HG03558 (cell line): ENCODE measurements around the gene FBXO34.
"Not testable (repeated sequence)": the region's sequence is repeated elsewhere in the genome, so short reads cannot be mapped to it uniquely, and the experiment has no call there.

ENCODE experiments used
- ATAC-seq: cut with Tn5 transposase; IDR thresholded peaks from one replicate; pipeline ENCODE4 v1.9.1; 2021; ENCODE audit warnings: moderate number of reproducible peaks; ENCODE audit not compliant: unreplicated experiment; ENCODE audit errors: extremely low read depth

The FBXO34 gene

DNA sequence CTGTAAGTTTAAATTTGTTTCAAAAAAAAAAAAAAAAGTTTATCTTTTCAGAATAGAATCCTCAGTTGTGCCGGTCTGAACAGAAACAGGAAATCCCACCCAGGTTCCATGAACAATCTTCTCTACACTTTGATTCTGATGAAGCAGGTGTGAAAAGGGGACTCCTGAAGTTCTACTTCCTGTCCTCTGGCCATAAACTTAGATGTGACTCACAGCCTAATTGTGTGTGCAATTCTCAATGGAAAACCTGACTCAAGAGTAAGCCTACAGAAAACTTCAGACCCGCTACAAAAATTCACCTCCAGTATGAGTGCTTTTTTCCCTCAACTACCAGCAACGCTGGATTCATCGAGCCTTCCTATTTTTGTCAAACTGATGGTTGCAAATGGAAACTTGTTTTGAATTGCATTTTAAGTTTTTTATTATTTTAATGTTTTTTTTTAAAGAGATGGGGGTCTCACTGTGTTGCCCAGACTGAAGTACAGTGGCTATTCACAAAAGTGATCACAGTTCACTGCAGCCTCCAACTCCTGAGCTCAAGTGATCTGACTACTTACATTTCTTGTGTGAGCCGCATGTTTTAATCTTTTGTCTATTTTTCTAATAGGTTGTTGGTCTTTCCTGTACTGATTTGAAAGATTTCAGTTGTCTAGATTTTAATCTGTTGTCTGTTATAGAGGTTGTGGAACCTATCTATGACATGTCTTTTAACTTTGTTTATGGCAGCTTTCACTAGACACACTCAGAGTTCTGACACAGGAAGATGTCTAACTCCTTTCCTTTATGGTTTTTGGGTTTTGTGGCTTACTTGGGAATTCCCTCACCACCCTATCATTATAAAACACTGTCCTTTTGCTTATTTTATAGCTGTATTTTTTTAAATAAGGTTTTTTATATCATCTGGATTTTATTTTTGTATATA lies 102.8 kb downstream of the FBXO34 start:
- ATAC-seq, result no peak

DNA sequence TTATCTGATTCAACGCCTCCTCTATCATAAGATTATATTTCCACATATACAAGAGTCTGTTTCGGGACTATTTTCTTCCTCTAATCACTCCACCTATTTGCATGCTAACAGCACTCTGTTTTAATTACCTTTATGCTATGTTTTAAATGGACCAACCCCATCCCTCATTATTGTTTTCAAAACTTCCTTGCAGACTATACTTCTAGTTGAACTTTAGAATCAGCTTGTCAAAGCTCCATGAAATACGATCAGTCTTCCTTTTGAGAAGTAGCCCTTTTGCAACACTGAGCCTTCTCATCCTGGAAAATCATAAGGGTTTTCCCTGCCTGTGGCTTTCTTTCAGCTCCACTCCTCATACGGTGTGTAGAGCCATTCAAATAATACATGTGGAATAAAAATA lies 103.5 kb downstream of the FBXO34 start:
- no peak for ATAC-seq

DNA sequence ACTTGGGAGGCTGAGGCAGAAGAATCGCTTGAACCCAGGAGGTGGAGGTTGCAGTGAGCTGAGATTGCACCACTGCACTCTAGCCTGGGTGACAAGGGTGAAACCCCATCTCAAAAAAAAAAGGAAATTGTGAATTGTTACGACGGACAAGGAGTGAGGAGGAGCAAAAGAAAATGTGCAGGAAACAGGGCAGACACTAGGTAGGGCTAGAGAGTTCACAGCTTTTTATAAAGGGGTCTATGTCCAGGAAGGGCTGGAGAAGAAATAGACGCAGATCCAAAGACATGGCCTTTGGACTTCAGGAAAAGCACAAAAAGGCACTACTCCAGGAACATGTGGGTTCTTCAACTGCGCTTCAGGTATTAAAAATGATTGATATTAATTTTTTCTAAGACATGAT lies 106.0 kb downstream of the FBXO34 start:
- ATAC-seq, result no peak

DNA sequence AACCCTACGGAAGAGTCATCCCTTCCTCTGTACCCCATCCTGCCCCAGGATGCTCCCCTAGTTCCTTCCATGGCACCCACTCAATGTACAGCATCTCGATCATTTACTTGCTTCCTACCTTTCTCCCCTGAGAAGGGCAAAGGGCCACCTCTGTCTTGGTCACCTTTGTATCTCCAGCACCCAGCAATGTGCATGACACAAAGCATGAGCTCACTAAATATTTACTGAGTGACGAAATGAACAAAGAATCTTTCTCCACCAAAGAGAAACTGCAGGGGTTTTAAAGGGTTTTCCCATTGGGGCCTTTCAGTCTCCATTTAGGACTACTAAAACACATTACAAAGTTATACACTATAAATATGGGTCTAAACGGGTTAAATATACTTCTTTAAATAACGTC lies 109.8 kb downstream of the FBXO34 start:
- ATAC-seq, result no peak

DNA sequence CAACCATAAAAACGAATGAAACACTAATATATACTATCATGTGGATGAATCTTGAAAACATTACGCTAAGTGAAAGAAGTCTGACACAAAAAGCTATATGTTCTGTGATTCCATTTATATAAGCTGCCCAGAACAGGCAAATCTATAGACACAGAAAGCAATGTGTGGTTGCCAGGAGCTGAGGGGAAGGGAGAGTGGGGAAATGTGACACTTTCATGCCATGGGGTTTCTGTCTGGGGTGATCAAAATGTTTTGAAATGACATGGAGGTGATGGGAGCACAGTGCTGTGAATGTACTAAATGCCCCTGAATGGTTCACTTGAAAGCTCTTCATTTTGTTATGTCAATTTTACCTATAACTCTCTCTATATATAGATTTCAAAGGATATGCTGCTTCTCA lies 110.3 kb downstream of the FBXO34 start:
- no peak for ATAC-seq

DNA sequence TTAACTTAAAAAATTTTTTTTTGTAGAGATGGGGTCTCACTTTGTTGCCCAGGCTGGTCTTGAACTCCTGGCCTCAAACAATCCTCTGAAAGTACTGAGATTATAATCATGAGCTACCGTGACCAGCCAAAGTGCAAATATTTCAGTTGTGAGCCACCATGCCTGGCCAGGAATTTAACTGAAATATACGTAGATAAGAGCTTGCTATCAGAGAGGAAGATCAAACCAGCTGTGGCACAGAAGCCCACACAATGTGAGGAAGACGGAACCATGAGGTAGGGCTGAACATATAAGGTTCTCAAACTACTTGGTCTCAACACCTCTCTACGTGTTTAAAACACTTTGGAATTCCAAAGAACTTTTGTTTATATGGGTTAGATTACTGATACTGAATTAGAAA lies 111.3 kb downstream of the FBXO34 start:
- ATAC-seq, result no peak

DNA sequence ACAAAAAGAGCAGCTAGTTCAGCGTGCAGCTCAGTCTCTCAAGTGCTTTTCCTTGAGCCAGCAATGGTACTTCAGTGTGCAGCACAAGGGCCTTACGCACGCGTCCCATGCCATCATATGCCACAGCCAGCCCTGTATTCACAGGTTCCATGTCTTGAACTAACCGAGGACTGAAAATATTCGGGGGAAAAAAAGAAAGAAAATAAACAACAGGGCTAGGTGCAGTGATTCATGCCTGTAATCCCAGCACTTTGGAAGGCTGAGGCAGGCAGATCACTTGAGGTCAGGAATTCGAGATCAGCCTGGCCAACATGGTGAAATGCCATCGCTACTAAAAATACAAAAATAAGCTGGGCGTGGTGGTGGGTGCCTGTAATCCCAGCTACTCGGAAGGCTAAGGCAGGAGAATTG lies 111.8 kb downstream of the FBXO34 start:
- ATAC-seq, result not testable (repeated sequence)

DNA sequence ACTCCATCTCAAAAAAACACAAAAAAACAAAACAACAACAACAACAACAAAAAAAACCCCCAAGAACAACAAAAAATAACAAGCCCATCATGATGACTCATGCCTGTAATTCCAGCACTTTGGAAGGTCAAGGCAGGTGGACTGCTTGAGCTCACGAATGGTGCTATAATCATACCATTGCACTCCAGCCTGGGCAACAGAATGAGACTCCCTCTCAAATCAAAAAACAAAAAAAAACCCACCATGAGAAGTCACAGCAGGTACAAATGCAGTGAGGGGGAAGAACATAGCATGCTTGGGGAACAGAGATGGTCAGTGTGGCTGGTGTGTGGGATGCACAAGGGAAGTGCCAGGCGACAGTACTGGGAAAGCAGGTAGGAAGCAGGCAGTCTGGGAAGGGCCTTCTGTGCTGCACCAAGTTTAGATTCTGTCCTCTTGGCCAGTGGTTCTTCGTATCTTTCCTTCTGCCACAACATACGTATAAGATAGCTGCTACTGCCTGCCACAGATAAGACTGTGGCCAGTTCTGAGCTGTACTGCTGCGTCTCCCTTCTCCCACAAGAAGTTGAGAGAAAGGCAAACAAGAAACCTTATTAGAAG lies 112.4 kb downstream of the FBXO34 start:
- no peak for ATAC-seq

DNA sequence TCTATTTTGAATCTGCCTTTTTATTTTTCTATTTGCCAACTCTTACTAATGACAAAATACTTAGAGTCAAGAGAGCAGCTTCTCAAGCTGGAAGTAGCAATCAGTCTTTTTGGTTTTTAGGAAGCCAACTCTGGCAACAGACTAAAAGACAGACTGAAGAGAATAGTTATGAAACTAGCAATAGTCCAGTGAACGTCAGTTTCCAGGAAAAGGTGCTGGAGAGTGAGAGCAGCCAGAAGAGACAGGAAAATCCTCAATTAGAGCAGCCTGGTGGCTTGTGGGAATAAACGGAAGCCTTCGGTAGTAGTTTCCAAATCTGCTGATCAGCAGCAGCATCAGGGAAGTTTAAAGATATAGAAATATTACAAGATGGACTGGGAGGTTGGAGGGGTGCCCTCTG lies 113.3 kb downstream of the FBXO34 start:
- no peak for ATAC-seq

DNA sequence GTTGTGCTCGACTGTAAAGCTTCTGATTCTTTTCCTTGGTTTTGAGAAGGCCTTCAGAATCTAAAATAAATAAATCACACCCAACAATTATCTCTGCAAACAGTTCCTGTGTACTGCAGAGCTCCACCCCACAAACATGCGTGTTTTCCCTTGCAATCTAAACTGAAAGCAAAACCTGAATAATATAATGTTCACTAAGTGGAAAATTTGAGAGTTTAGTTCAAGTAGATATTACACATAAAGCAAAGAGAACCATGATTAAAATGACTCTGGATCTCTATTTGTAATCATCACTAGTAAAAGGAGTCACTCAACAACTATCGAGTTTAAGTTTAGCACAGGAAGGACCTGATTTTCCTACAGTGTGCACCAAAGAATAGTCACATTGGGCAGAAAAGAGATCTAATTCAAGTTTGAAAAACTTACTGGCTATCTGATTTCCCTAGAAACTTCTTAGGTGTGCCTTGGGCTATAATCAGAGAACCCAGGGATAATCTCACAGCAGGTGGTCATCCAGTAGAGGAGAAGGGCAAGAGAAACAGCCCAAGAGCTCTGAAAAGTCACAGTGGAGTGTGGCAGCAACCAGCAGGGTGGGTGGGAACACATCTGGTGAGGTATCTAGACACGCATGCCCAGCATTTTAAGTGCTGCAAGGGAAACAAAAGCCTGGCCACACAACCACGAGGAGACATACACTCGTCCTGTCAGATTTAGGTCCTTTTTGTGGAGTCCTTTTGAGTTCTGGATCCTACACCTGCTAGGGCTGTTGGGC lies 115.0 kb downstream of the FBXO34 start:
- no peak for ATAC-seq

DNA sequence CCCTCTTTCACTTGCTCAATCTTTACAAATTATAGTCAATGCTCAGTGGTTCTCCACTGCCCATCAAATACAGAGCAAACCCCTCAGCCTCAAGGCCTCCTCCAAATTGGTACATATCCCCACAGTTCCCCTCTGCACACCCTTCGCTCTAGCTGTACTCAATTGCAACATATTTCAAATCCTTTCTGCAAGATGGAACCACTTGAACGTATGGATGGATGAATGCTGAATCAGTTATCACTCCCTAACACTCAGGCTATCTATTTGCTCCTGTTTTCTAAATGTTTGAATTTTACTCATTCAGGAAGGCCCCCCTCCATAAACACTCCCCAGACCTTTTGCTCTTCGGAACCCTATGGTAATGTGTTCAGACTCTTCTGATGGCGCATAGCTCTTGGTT lies 115.9 kb downstream of the FBXO34 start:
- ATAC-seq, result no peak

DNA sequence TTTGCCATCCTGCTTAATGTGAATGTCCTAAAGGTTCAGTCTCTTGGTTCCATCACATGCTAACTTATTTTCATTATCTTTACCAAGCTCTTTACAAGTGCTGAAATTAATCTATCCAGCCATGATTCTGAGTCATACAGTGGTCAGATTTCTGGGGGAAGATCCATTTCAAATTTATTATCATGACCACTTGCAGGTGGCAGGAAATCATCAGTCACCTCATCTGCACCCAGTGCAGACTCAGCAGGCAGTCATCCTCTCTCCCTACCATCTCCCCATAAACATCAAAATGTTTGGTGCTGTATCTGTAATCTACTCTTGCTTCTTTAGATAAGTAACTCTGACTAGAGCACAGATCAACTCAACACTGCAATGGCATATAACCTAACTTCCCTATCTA lies 116.9 kb downstream of the FBXO34 start:
- ATAC-seq, result no peak

DNA sequence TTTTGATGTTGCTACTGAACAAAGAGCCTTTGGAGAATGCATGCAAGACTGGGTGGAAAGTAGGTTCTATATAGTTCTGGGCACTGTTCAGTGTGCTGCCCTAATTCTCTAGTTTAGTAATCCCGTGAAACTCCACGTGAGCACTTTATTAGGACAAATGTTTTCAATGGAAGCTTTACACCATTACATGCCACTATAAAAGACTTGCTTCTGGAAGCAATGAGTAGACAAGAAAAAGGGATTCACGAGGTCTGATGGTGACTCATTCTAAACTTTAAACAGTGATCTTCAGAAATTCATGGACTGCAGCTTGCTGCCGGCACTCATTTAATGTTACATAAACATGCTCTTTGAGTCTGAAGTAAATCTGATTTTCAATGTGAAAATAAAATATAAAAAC lies 118.1 kb downstream of the FBXO34 start:
- ATAC-seq, result no peak

DNA sequence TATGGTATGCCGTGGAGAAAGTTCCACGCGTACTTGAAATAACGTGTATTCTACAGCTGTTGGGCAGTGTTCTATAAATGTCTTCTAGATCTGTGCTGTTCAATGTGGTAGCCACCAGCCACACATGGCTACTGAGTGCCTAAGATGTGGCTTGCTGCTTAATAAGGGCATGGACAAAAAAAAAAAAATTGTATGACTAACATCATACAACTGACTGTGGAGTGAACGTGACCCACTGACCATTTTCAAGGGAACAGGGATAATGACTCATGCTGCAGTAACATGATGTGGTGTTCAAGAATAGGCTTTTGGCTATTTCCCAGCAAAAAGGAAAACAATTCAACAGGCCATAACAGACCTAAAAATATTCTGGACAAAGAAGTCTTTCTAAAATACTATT lies 127.5 kb downstream of the FBXO34 start:
- ATAC-seq, result no peak

DNA sequence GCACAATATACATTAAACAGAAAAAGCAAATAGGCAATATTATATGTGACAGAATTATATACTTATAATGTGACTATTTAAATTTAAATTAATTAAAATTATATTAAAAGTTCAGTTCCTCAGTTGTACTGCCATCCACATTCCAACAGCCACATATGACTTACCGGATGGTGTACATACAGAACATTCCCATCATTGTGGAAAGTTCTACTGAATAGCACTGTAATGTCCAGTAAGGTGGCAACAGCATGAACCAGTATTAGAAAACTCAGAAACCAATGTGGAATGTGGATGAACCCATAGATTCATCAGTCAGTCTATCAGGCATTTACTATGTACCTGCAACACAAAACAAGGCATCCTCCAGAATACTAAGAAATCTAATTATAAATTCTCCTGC lies 128.0 kb downstream of the FBXO34 start:
- ATAC-seq, result no peak

DNA sequence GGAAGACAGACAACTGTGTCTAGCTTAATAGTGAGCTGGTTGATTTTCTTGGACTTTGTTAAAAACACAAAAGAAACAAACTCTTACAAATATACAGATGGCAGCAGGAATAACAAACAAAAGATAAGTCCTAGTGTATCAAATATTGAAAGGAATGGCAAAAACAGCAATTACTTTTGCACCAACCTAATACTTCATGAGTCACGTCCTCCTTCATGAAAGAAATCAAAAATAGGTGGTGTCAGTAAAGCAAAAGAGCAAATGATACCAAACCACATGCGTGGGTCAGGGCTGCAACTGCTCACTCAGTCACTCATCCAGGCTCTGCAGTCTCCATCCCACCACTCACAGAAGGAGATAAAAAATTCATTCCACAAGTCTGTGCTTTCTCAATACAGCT lies 128.6 kb downstream of the FBXO34 start:
- no peak for ATAC-seq

DNA sequence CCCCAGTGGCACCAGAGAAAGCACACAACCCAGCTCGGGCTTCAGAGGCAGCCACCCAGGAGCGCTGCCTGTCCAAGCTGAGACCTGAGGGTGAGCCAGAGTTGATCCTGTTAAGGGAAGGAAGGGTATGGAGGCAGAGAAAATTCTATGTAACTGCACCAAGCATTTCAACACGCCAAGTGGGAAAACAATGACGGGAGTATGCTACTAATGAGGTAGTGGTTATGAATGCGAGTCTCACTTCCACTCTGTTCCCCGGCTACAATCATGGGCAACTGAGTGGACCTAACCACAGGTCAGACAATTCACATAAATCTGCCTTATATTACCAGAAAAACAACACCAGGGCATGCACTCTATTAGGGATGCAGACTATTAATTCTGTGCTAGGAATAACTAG lies 130.5 kb downstream of the FBXO34 start:
- ATAC-seq, result no peak
